ENCODE data around the gene GNLY.

GNLY gene

DNA sequence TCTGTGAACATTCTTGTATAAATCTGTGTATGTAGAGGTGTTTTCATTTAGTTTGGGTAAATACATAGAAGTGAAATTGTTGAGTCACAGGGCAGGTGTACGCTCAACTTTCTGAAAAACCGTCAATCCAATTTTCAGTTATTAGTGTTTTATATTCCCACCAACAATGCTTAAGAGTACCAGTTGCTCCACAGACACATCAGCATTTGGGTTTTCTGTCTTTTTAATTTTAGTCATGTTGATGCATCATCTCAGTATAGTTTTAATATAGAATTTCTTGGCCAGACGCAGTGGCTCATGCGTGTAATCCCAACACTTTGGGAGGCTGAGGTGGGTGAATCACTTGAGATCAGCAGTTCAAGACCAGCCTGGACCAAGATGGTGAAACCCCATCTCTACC lies 3.2 kb upstream of the GNLY start:
- no peak for DNase-seq

GRCh38 chr2:85692039-85692645 lies 2.0 kb upstream of the GNLY start:
- DNase-seq = no peak

- no peak for DNase-seq
Observed at GRCh38 chr2:85695121-85695520, 963 bp downstream of the GNLY start.

DNA sequence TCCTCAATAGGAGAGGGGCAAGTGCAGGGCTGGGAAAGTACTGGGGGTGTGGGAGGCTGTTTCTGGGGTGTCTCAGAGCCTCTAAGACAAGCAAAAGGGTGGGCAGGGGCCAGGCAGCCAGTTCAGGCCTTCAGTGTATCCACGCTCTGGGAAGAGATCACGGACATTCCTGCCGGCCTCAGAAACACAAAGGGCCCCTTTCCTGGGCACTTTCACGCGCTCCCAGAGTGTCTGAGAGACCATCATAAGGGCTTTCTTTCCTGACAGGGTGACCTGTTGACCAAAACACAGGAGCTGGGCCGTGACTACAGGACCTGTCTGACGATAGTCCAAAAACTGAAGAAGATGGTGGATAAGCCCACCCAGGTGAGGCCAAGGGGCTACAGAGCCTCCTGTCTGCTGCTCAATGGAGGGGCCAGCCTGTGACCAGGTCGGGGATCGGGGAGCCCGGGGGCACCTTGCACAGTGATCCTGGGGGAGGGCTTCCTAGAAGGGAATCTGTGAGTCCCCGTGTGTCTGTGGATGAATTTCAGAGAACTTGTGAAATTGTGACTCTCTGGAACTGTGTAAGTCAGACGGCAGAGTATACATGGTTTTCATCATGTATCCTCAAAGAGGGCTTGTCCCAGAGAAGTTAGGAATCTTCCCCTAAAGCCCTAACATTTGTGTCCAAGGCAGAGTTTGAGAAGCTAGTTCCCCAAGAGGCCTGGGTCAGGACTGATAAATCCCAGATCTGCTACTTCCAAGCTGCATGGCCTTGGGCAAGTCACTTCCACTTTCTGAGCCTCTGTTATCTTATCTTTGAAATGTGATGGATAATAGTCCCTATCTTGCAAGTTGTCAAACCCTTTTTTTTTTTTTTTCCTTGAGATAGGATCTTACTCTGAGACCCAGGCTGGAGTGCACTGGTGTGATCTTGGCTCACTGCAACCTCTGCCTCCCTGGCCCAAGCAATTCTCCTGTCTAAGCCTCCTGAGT lies 1.8 kb downstream of the GNLY start:
- DNase-seq = no peak

DNA sequence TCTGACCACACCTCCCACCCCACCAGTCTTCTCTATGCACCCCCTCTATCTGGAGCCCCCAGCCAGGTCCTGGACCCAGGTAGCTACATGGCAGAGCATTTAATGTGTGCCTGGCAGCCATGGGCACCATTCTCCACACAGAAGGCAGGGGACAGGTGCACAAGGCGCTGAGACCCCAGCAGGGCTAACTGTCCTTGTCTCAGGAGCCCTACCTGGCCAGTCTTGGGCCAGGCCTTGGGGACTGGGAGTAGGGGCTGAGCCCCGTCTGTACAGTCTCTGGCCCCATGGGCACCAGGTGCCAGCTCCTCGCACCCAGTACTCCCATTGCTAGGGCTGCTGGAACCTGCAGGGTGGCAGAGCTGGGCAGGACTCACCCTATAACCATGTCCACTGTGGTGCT lies 2.9 kb downstream of the GNLY start:
- DNase-seq = no peak

GRCh38 chr2:85697716-85698115 lies 3.6 kb downstream of the GNLY start:
- DNase-seq = no peak

DNA sequence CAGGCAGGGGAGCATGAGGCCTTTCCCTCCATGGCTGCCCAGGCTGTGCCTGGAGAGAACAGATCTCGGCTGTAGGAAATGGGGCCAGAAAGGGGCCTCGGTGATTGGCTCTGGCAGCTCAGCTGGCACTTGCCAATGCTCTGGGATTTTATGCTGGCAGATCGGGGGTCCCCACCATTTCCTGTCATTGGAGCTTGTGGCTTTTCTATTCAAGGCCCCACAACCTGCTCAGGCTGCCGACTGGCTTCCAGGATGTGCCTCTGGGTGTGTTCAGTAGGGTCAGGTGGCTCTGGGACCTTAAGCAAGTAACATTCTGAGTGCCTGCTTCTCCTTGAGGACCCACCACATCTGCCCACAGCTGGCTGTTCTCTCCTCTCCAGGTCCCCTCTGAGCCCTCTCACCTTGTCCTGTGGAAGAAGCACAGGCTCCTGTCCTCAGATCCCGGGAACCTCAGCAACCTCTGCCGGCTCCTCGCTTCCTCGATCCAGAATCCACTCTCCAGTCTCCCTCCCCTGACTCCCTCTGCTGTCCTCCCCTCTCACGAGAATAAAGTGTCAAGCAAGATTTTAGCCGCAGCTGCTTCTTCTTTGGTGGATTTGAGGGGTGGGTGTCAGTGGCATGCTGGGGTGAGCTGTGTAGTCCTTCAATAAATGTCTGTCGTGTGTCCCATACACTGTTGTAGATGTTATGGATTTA lies 4.2 kb downstream of the GNLY start:
- DNase-seq = no peak

DNA sequence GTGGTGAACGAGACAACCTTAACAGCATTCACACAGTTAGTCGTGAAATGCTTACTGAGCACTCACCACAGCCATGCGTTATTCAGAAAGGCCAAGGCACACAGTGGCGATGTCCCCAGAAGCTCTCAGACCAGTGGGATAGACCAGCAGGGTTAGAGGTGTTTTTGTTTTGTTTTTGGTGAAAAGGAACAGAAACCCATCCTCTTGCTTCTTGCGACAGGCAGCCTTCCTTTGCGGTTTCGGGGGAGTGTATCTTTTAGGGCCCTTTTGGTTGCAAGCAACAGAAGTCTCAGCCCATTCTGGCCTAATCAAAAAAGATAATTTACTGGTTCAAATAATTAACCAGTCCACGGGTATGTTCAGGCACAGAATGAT lies 4.7 kb downstream of the GNLY start:
- no peak for DNase-seq

GRCh38 chr2:85699325-85699724 lies 5.2 kb downstream of the GNLY start:
- DNase-seq = peak; percentile 5

DNA sequence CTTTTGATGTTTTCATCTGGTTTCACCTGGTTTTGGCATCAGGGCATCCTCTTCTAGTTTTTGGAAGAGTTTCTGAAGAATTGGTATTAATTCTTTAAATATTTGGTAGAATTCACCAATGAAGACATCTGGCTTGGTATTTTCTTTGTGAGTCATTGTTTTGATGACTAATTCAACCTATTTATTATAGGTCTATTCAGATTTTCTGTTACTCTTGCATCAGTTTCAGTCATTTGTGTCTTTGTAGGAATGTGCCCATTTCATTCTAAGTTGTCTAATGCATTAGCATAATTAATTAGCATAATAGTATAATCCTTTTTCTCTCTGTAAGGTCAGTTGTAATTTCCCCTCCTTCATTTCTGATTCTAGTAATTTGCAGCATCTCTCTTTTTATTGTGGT lies 8.0 kb downstream of the GNLY start:
- DNase-seq = no peak

DNA sequence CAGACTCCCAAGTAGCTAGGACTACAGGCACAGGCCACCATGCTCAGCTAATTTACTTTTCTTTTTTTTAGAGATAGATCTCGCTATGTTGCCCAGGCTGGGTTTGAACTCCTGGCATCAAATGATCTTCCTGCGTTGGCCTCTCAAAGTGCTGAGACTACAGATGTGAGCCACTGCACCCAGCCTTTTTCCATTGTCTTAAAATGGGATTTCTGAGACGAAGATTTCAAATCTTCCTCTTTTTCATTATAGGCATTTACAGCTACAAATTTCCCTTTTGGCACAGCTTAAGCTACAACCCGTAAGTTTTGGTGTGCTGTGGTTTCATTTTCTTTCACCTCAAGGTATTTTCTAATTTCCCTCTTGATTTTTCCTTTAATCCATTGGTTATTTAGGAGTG lies 8.6 kb downstream of the GNLY start:
- DNase-seq = no peak

- no peak for DNase-seq
Observed at GRCh38 chr2:85703329-85703728, 9.2 kb downstream of the GNLY start.

- no peak for DNase-seq
Observed at GRCh38 chr2:85704038-85704437, 9.9 kb downstream of the GNLY start.

- no peak for DNase-seq
Observed at GRCh38 chr2:85704800-85705679, 10.9 kb downstream of the GNLY start.

DNA sequence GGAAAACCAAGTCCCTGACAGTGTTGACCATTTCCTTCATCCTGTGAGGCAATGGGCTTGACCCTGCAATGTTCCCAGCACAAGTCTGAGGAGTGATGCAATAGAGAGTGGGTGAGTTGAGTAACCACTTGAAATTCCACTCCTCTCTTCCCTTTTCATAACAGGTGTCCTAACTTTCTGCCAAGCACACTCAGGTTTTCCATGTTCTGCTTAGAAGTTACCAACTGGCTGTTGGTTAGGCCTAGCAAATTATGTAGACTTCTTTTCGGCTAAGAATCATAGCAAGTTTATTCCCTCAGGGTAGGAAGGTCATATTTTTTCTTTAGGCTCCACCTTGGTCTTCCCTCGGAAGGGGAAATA lies 11.5 kb downstream of the GNLY start:
- no peak for DNase-seq

DNA sequence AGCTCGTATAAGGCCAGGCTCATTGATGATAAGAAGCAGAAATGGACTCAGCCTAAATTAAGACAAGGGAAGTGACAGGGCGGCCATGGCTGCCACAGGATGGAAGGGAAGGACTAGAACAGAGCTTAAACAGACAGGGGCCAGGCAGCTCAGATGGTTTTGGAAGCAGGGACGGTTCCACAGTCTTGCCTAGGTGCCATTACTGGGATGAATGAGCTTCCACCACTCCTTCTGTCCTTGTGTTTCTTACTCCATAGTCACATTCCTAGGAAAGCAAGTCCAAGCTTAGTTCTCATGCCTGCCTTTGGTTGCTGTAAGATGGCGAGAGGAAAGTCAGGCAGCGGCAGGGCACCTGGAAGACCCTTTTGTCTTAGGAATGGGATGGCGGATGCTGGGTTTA lies 11.9 kb downstream of the GNLY start:
- no peak for DNase-seq

- no peak for DNase-seq
Observed at GRCh38 chr2:85706599-85707296, 12.6 kb downstream of the GNLY start.

DNA sequence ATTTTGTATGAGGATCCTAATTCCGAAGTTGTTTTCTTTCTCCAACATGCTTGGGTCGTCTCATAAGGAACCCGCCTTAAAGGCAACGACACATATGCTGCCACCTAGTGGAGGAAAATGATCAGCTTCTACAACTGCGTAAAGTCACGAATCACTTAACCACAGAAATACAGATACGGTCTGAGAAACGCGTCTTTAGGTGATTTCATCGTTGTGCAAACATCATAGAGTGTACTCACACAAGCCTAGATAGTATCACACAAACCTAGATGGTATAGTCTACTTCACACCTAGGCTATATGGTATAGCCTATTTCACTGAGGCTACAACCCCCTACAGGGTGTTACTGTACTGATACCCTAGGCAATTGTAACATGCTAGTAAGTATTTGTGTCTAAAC lies 13.1 kb downstream of the GNLY start:
- DNase-seq = peak; percentile 62

- no peak for DNase-seq
Observed at GRCh38 chr2:85708641-85709040, 14.5 kb downstream of the GNLY start.

- no peak for DNase-seq
Observed at GRCh38 chr2:85709401-85709811, 15.2 kb downstream of the GNLY start.

GRCh38 chr2:85710687-85711577 lies 16.8 kb downstream of the GNLY start:
- DNase-seq = no peak
